ENCODE results near the gene RGL1. TPM values are rescaled to one million over a fixed set of nuclear protein-coding genes. Genes with fewer than 3 reads are reported as not detected.

RGL1 gene
- total RNA-seq, 1 donor: 24.6 TPM

DNA sequence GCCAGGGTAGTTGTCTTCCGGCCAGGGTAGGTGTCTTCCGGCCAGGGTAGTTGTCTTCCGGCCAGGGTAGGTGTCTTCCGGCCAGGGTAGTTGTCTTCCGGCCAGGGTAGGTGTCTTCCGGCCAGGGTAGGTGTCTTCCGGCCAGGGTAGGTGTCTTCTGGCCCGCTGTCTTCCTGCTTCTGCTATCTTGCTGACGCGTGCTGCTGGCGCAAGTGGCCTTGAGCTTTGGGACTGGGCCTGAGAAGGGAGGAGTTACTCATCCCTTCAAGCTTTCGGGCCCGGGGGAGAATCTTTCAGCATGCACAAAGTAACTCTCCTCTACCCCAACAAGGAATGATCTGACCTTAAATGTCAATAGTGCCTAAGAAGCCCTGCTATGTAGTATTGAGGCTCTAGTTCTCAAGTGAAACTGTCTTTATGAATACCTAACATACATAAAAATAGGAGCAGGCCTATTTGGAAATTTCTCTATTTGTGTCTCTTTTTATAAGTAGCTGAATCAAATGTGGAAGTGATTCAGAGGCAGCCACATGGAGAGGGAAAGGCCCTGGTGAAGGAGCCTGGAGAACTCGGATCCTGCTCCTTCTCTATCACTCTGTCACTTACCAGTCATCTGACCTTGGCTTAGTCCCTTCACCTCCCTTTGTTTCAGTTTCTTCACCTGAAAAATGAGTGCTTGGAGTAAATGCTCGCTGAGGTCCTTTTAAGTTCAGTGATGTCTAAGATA, 65.6 kb downstream of the RGL1 start:
- Histone ChIP-seq H2AFZ (ENCODE audit: low read length) (peak overlapping the region; percentile 71), H3K4me2 (ENCODE audit: insufficient read depth, low read length) (peak overlapping the region; percentile 4), H3K27ac (ENCODE audit: low read depth, low read length) (peak overlapping the region; percentile 75), H3K4me3 (ENCODE audit: insufficient read depth, low read length) (no peak overlapping the region), H4K20me1 (ENCODE audit: insufficient read depth, low read length) (no peaks in the 10 kb centered on the region), H3K36me3 (ENCODE audit: insufficient read depth, low read length) (no peaks in the 10 kb centered on the region), H3K27me3 (ENCODE audit: insufficient read depth, low read length) (no peaks in the 10 kb centered on the region), H3K9me3 (ENCODE audit: low read depth, low read length) (no peaks in the 10 kb centered on the region), H3K4me1 (ENCODE audit: insufficient read depth, low read length) (peaks cover 13% of the 10 kb centered on the region), H3K79me2 (ENCODE audit: insufficient read depth, low read length) (no peaks in the 10 kb centered on the region)
- peak; percentile 62 for DNase-seq (ENCODE audit: insufficient read length, low spot score, missing footprints)
- TF ChIP-seq, protein P1, sequence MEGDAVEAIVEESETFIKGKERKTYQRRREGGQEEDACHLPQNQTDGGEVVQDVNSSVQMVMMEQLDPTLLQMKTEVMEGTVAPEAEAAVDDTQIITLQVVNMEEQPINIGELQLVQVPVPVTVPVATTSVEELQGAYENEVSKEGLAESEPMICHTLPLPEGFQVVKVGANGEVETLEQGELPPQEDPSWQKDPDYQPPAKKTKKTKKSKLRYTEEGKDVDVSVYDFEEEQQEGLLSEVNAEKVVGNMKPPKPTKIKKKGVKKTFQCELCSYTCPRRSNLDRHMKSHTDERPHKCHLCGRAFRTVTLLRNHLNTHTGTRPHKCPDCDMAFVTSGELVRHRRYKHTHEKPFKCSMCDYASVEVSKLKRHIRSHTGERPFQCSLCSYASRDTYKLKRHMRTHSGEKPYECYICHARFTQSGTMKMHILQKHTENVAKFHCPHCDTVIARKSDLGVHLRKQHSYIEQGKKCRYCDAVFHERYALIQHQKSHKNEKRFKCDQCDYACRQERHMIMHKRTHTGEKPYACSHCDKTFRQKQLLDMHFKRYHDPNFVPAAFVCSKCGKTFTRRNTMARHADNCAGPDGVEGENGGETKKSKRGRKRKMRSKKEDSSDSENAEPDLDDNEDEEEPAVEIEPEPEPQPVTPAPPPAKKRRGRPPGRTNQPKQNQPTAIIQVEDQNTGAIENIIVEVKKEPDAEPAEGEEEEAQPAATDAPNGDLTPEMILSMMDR (IDR thresholded peaks at IDR 0.05; ENCODE audit: extremely low read depth, low read depth, low read length): no peak

DNA sequence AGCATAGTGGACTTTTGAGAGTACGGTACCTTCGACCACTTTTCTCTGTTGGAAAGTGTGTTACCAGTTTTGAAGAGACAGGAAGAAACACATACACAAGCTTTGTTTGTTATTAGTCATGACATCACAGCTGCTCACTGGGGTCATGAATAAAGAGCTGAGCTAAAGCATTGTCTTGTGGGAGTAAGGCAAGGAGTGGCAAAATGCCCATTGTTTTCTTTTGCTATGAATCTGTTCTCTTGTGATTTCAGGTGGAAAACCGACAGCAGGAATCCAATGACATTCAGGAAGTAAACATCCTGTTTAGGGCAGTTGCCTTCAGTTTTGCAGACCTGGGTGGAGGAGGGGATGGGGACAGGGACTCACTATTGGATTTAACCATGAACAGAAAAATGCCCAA, 66.2 kb downstream of the RGL1 start:
- peak overlapping the region; percentile 71 for H2AFZ ChIP-seq (ENCODE audit: low read length)
- no peaks in the 10 kb centered on the region for H3K27me3 ChIP-seq (ENCODE audit: insufficient read depth, low read length)
- no peaks in the 10 kb centered on the region for H4K20me1 ChIP-seq (ENCODE audit: insufficient read depth, low read length)
- H3K27ac ChIP-seq (ENCODE audit: low read depth, low read length): peak overlapping the region; percentile 75
- H3K4me1 ChIP-seq (ENCODE audit: insufficient read depth, low read length): peaks cover 17% of the 10 kb centered on the region
- peak overlapping the region; percentile 4 for H3K4me2 ChIP-seq (ENCODE audit: insufficient read depth, low read length)
- no peaks in the 10 kb centered on the region for H3K79me2 ChIP-seq (ENCODE audit: insufficient read depth, low read length)
- DNase-seq (ENCODE audit: insufficient read length, low spot score, missing footprints): no peak
- no peaks in the 10 kb centered on the region for H3K9me3 ChIP-seq (ENCODE audit: low read depth, low read length)
- TF ChIP-seq, protein P1 (IDR thresholded peaks at IDR 0.05; ENCODE audit: extremely low read depth, low read depth, low read length): no peak
- H3K4me3 ChIP-seq (ENCODE audit: insufficient read depth, low read length): no peak overlapping the region
- no peaks in the 10 kb centered on the region for H3K36me3 ChIP-seq (ENCODE audit: insufficient read depth, low read length)

DNA sequence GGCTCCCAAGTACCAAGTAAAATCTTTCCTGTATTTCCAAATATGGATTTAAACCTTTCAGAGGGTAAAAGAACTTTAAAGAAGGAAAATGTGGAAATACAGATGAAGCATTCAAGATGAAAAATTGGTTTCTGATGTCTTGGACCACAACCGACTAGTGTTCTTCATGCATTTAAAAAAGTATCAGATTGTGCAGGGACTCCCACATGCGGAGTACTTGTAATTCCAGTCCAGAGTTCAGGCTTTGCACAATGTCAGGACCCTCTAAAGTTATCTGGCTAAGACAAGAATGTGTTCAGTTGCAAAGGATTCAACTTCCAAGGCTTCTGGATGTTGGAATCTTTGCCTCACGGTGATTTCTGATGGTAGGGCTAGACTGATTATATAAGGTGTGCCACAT, 66.7 kb downstream of the RGL1 start:
- Histone ChIP-seq H4K20me1 (ENCODE audit: insufficient read depth, low read length) (no peaks in the 10 kb centered on the region), H3K36me3 (ENCODE audit: insufficient read depth, low read length) (no peaks in the 10 kb centered on the region), H2AFZ (ENCODE audit: low read length) (no peak overlapping the region), H3K27ac (ENCODE audit: low read depth, low read length) (peak overlapping the region; percentile 75), H3K4me1 (ENCODE audit: insufficient read depth, low read length) (peaks cover 22% of the 10 kb centered on the region), H3K4me2 (ENCODE audit: insufficient read depth, low read length) (no peak overlapping the region), H3K27me3 (ENCODE audit: insufficient read depth, low read length) (no peaks in the 10 kb centered on the region), H3K79me2 (ENCODE audit: insufficient read depth, low read length) (no peaks in the 10 kb centered on the region), H3K4me3 (ENCODE audit: insufficient read depth, low read length) (no peak overlapping the region), H3K9me3 (ENCODE audit: low read depth, low read length) (no peaks in the 10 kb centered on the region)
- DNase-seq (ENCODE audit: insufficient read length, low spot score, missing footprints): no peak
- TF ChIP-seq, protein P1 (IDR thresholded peaks at IDR 0.05; ENCODE audit: extremely low read depth, low read depth, low read length): no peak

DNA sequence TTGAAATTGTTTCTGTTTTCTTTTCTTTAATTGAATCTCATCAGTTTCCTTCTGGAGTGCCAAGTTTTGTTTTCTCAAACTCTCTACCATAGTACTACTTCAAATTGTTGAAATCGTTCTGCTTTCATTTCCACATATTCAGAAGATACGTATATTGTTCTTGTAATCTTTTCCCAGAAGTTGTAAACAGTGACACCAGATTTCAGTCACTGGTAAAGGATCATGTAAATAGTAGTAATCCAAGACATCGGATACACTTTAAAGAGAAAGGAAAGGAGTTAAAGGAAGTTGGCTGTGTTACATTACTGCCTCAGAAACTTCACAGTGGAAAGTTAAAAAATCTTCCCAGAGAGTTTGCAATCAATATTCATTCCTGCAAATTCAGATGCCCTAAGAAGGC, 67.5 kb downstream of the RGL1 start:
- TF ChIP-seq, protein P1 (IDR thresholded peaks at IDR 0.05; ENCODE audit: extremely low read depth, low read depth, low read length): no peak
- Histone ChIP-seq H4K20me1 (ENCODE audit: insufficient read depth, low read length) (no peaks in the 10 kb centered on the region), H3K4me3 (ENCODE audit: insufficient read depth, low read length) (peak overlapping the region; percentile 35), H3K79me2 (ENCODE audit: insufficient read depth, low read length) (no peaks in the 10 kb centered on the region), H3K27me3 (ENCODE audit: insufficient read depth, low read length) (no peaks in the 10 kb centered on the region), H3K4me2 (ENCODE audit: insufficient read depth, low read length) (peak overlapping the region; percentile 49), H2AFZ (ENCODE audit: low read length) (no peak overlapping the region), H3K9me3 (ENCODE audit: low read depth, low read length) (no peaks in the 10 kb centered on the region), H3K4me1 (ENCODE audit: insufficient read depth, low read length) (peaks cover 30% of the 10 kb centered on the region), H3K36me3 (ENCODE audit: insufficient read depth, low read length) (no peaks in the 10 kb centered on the region), H3K27ac (ENCODE audit: low read depth, low read length) (no peak overlapping the region)
- DNase-seq (ENCODE audit: insufficient read length, low spot score, missing footprints): no peak
